ENCODE data around the gene DNAH17. TPM values are rescaled to one million over a fixed set of nuclear protein-coding genes. Genes with fewer than 3 reads are reported as not detected.

Gene DNAH17
- total and polyA plus RNA-seq, 2 of the 8 experiments (the other 6 are each of a cell fraction or from before 2014, with no cell fraction given), result 0.14 to 0.67 TPM

GRCh38 chr17:78602246-78602645, 25.1 kb upstream of the DNAH17 start:
- POLR2A ChIA-PET (ENCODE audit: partially characterized antibody), result no interaction called here

More at GRCh38 chr17:78602246-78602645, 25.1 kb upstream of the DNAH17 start:
- Histone ChIP-seq H3K79me1 (ENCODE audit: low read depth, low read length) (no peaks in the 10 kb centered on the region), H3K4me3 (ENCODE audit: extremely low read depth in 1 of 4, insufficient read depth in 2 of 4, low read depth in 3 of 4, low read length in 4 of 4) (no peak overlapping the region), H3K4me2 (ENCODE audit: insufficient read depth in 1 of 2, low read depth in 2 of 2, low read length in 2 of 2) (no peak overlapping the region), H2BK120ac (replicated peaks; ENCODE audit: low read depth, low read length) (no peak overlapping the region), H3K9ac (replicated peaks in 1 of 4; ENCODE audit: extremely low read depth in 1 of 4, low read depth in 3 of 4, low read length in 3 of 4) (no peak overlapping the region), H3K14ac (ENCODE audit: insufficient read length) (no peak overlapping the region), H2BK12ac (ENCODE audit: low read depth, low read length) (no peak overlapping the region), H3K36me3 (ENCODE audit: control insufficient read depth in 2 of 4, insufficient read depth in 4 of 4, low read length in 3 of 4) (no peaks in the 10 kb centered on the region), H3K79me2 (ENCODE audit: control insufficient read depth in 1 of 2, insufficient read depth in 2 of 2, low read length in 2 of 2) (no peaks in the 10 kb centered on the region), H2BK5ac (ENCODE audit: low read depth, low read length) (no peak overlapping the region), H2AFZ (ENCODE audit: low read length) (no peak overlapping the region), H3K23me2 (ENCODE audit: low read depth, low read length) (no peaks in the 10 kb centered on the region), H4K8ac (ENCODE audit: extremely low read depth, insufficient read depth, low read length) (no peak overlapping the region), H3K56ac (replicated peaks; ENCODE audit: insufficient read length, low read depth, low read length) (no peak overlapping the region), H3K23ac (ENCODE audit: insufficient read length) (no peak overlapping the region), H3K4me1 (replicated peaks in 1 of 4; ENCODE audit: control insufficient read depth in 3 of 4, insufficient read depth in 4 of 4, low read length in 3 of 4) (peaks cover 0 to 2% (median 0%) of the 10 kb centered on the region in 4 experiments; a peak in 3 of 7 replicates), H3K4ac (replicated peaks; ENCODE audit: insufficient read length, low read depth, low read length) (no peak overlapping the region), H2BK15ac (ENCODE audit: low read length) (no peak overlapping the region), H4K91ac (replicated peaks; ENCODE audit: insufficient read length, low read length) (no peak overlapping the region), H2BK20ac (ENCODE audit: low read length) (no peak overlapping the region), H2AK5ac (ENCODE audit: low read depth, low read length) (no peak overlapping the region), H3K27me3 (replicated peaks in 1 of 4; ENCODE audit: control insufficient read depth in 3 of 4, extremely low read depth in 1 of 4, insufficient read depth in 3 of 4, low read length in 3 of 4) (no peaks in the 10 kb centered on the region; a peak in 1 of 7 replicates), H4K5ac (ENCODE audit: insufficient read length, low read depth, low read length) (no peak overlapping the region), H3K18ac (ENCODE audit: extremely low read depth, low read length) (no peak overlapping the region), H3K9me3 (ENCODE audit: insufficient read depth in 2 of 2, low read depth in 1 of 2, low read length in 1 of 2) (no peaks in the 10 kb centered on the region), H3K27ac (ENCODE audit: low read depth, low read length) (no peak overlapping the region), H4K20me1 (replicated peaks in 1 of 2; ENCODE audit: control insufficient read depth in 1 of 2, insufficient read depth in 2 of 2, low read length in 2 of 2) (no peaks in the 10 kb centered on the region)
- TF ChIP-seq MAX (IDR thresholded peaks at IDR 0.05), result no peak
- no peak for TF ChIP-seq YY1 (IDR thresholded peaks at IDR 0.05; ENCODE audit: low read depth, low read length)
- TF ChIP-seq SIRT6 (IDR thresholded peaks at IDR 0.05; ENCODE audit: low read length), result no peak
- TF ChIP-seq EZH2 (IDR thresholded peaks at IDR 0.05; ENCODE audit: low read depth, low read length, severe bottlenecking), result no peak
- TF ChIP-seq KDM4A (IDR thresholded peaks at IDR 0.05; ENCODE audit: low read depth, low read length, severe bottlenecking), result no peak
- TF ChIP-seq KDM1A (IDR thresholded peaks at IDR 0.05; ENCODE audit: borderline replicate concordance, low read length), result no peak
- TF ChIP-seq TBP (IDR thresholded peaks at IDR 0.05; ENCODE audit: low read depth, low read length), result no peak
- no peak for TF ChIP-seq CHD1 (IDR thresholded peaks at IDR 0.05; ENCODE audit: low read depth, low read length)
- TF ChIP-seq RNF2 (IDR thresholded peaks at IDR 0.05; ENCODE audit: borderline replicate concordance, low read depth, low read length, missing control alignments, poor library complexity, severe bottlenecking), result no peak
- WGBS, 2 experiments (ENCODE audit: extremely low coverage in 1 of 2, insufficient coverage in 1 of 2, insufficient read length in 1 of 2, insufficient replicate concordance in 2 of 2, low coverage in 1 of 2, low lambda C conversion rate in 2 of 2, missing lambda C conversion rate in 1 of 2), result 90% methylated on average over 6 of the region's 6 CpGs; no CpG with 5 or more reads in 1 of the 2 experiments
- FAIRE-seq (no peak), DNase-seq (ENCODE audit: low read depth in 1 of 2, low spot score in 2 of 2) (no peak)
- CTCF ChIA-PET (ENCODE audit: partially characterized antibody), result interaction anchor here (0.8 to 1.6 kb wide), 10 partner anchors 9 to 424 kb away, joined by 3 to 5 read pairs (median 3); no protein-coding TSS in a partner anchor
